H9 (cell line): ENCODE measurements around the gene GPR35. TPM values are rescaled to one million over a fixed set of nuclear protein-coding genes. Genes with fewer than 3 reads are reported as not detected.

Experiments used
- DNase-seq: peaks from one replicate; pipeline ENCODE4 v3.0.0-alpha.2; 2017
- H2AFZ ChIP-seq: one replicate; pipeline ENCODE4 v1.6.1; 2013; ENCODE audit warnings: mild to moderate bottlenecking, low read length, control low read depth, moderate library complexity
- H2AK5ac ChIP-seq: 2 replicates; pipeline ENCODE4 v1.6.1; 2013; ENCODE audit warnings: low read length, control low read depth, mixed read lengths; ENCODE audit not compliant: insufficient read length
- H2BK120ac ChIP-seq: one replicate; pipeline ENCODE4 v1.6.1; 2013; ENCODE audit warnings: low read depth, mild to moderate bottlenecking, low read length, control low read depth, inconsistent platforms; ENCODE audit not compliant: poor library complexity, severe bottlenecking
- H2BK12ac ChIP-seq: 2 replicates; pipeline ENCODE4 v1.6.1; 2013; ENCODE audit warnings: low read length, control low read depth, mixed read lengths, low read depth; ENCODE audit not compliant: insufficient read length
- H2BK15ac ChIP-seq: 2 replicates; pipeline ENCODE4 v1.6.1; 2013; ENCODE audit warnings: low read depth, low read length, control low read depth
- H2BK20ac ChIP-seq: one replicate; pipeline ENCODE4 v1.6.1; 2013; ENCODE audit warnings: low read depth, mild to moderate bottlenecking, low read length, control low read depth, inconsistent platforms; ENCODE audit not compliant: poor library complexity, severe bottlenecking
- H2BK5ac ChIP-seq: 2 replicates; pipeline ENCODE4 v1.6.1; 2013; ENCODE audit warnings: low read length, control low read depth, mixed read lengths; ENCODE audit not compliant: insufficient read length
- H3K14ac ChIP-seq: 2 replicates; pipeline ENCODE4 v1.6.1; 2013; ENCODE audit warnings: low read length, control low read depth; ENCODE audit not compliant: insufficient read depth
- H3K18ac ChIP-seq: 2 replicates; pipeline ENCODE4 v1.6.1; 2013; ENCODE audit warnings: low read depth, mild to moderate bottlenecking, mixed read lengths, low read length, control low read depth; ENCODE audit not compliant: insufficient read length
- H3K23ac ChIP-seq: 2 replicates; pipeline ENCODE4 v1.6.1; 2013; ENCODE audit warnings: low read length, control low read depth, mixed read lengths, low read depth; ENCODE audit not compliant: insufficient read length
- H3K23me2 ChIP-seq: 2 replicates; pipeline ENCODE4 v1.6.1; 2013; ENCODE audit warnings: low read depth, mild to moderate bottlenecking, mixed read lengths, low read length, control low read depth; ENCODE audit not compliant: insufficient read length, poor library complexity, severe bottlenecking
- H3K27ac ChIP-seq: 2 replicates; pipeline ENCODE4 v1.5.1; 2013; ENCODE audit warnings: low read length, control low read depth, mixed read lengths, low read depth; ENCODE audit not compliant: insufficient read length
- H3K27me3 ChIP-seq: 2 replicates; pipeline ENCODE4 v1.6.1; 2013; ENCODE audit warnings: low read length, control low read depth, inconsistent platforms; ENCODE audit not compliant: insufficient read depth
- H3K4ac ChIP-seq: 2 replicates; pipeline ENCODE4 v1.6.1; 2013; ENCODE audit warnings: low read depth, mild to moderate bottlenecking, control low read depth, inconsistent platforms, low read length, moderate library complexity
- H3K4me1 ChIP-seq: 2 replicates; pipeline ENCODE4 v1.6.1; 2013; ENCODE audit warnings: low read length, control low read depth, inconsistent platforms; ENCODE audit not compliant: insufficient read depth
- H3K4me2 ChIP-seq: 2 replicates; pipeline ENCODE4 v1.6.1; 2013; ENCODE audit warnings: low read length, control low read depth, mixed read lengths; ENCODE audit not compliant: insufficient read length, insufficient read depth
- H3K56ac ChIP-seq: 2 replicates; pipeline ENCODE4 v1.6.1; 2013; ENCODE audit warnings: low read depth, mild to moderate bottlenecking, mixed read lengths, low read length, control low read depth; ENCODE audit not compliant: insufficient read length
- H3K79me1 ChIP-seq: 2 replicates; pipeline ENCODE4 v1.6.1; 2013; ENCODE audit warnings: low read depth, mild to moderate bottlenecking, moderate library complexity, low read length, control low read depth, inconsistent platforms; ENCODE audit not compliant: insufficient read depth, poor library complexity, severe bottlenecking
- H3K79me2 ChIP-seq: 2 replicates; pipeline ENCODE4 v1.6.1; 2013; ENCODE audit warnings: low read length, control low read depth, inconsistent platforms; ENCODE audit not compliant: insufficient read depth
- H3K9ac ChIP-seq: 2 replicates; pipeline ENCODE4 v1.6.1; 2013; ENCODE audit warnings: low read length, control low read depth, mixed read lengths; ENCODE audit not compliant: insufficient read length; ENCODE audit errors: extremely low read depth
- H3K9me3 ChIP-seq: one replicate; pipeline ENCODE4 v1.6.1; 2013; ENCODE audit warnings: low read depth, low read length, inconsistent platforms; ENCODE audit not compliant: control insufficient read depth
- H3T11ph ChIP-seq: one replicate; pipeline ENCODE4 v1.6.1; 2013; ENCODE audit warnings: mild to moderate bottlenecking, low read length, control low read depth, inconsistent platforms
- H4K20me1 ChIP-seq: one replicate; pipeline ENCODE4 v1.6.1; 2013; ENCODE audit not compliant: control insufficient read depth, insufficient read length, insufficient read depth
- H4K5ac ChIP-seq: 2 replicates; pipeline ENCODE4 v1.6.1; 2013; ENCODE audit warnings: low read depth, mild to moderate bottlenecking, mixed read lengths, low read length, control low read depth; ENCODE audit not compliant: insufficient read length
- H4K8ac ChIP-seq: replicated peaks from 2 replicates; pipeline ENCODE4 v1.6.1; 2013; ENCODE audit warnings: low read length, control low read depth, mixed read lengths, low read depth; ENCODE audit not compliant: insufficient read length
- H4K91ac ChIP-seq: 2 replicates; pipeline ENCODE4 v1.6.1; 2013; ENCODE audit warnings: low read depth, mild to moderate bottlenecking, moderate library complexity, mixed read lengths, low read length, control low read depth; ENCODE audit not compliant: insufficient read length
- H3K27ac Mint-ChIP-seq, 3 experiments: 2 replicates in 2 of 3; 3 replicates in 1 of 3; pipeline ENCODE4 v1.8.0; 2020 to 2021; ENCODE audit warnings: mixed read lengths in 3 of 3, mild to moderate bottlenecking in 1 of 3, moderate library complexity in 1 of 3
- H3K27me3 Mint-ChIP-seq: 2 replicates; pipeline ENCODE4 v1.8.0; 2021; ENCODE audit warnings: low read depth, mild to moderate bottlenecking, moderate library complexity, mixed read lengths
- H3K36me3 Mint-ChIP-seq, 3 experiments: 2 replicates in 2 of 3; 3 replicates in 1 of 3; pipeline ENCODE4 v1.8.0; 2020 to 2021; ENCODE audit warnings: low read depth in 3 of 3, mixed read lengths in 3 of 3; ENCODE audit not compliant: insufficient read depth in 1 of 3
- H3K4me1 Mint-ChIP-seq, 2 experiments: 2 replicates each; pipeline ENCODE4 v1.8.0; 2020; ENCODE audit warnings: mixed read lengths in 2 of 2
- H3K4me3 Mint-ChIP-seq, 2 experiments: 2 replicates in 1 of 2; 3 replicates in 1 of 2; pipeline ENCODE4 v1.8.0; 2020 to 2021; ENCODE audit warnings: mild to moderate bottlenecking in 2 of 2, mixed read lengths in 2 of 2, moderate library complexity in 1 of 2
- H3K9me3 Mint-ChIP-seq, 2 experiments: 2 replicates in 1 of 2; 3 replicates in 1 of 2; pipeline ENCODE4 v1.8.0; 2020; ENCODE audit warnings: mild to moderate bottlenecking in 2 of 2, mixed read lengths in 2 of 2, moderate library complexity in 1 of 2
- CTCF ChIP-seq: fragments of 200-600 bp; sonication (generic); conservative IDR thresholded peaks from 3 replicates; pipeline ENCODE4 v1.8.0; 2021; ENCODE audit warnings: antibody characterized with exemption, mild to moderate bottlenecking
- WGBS: extraction: QIAGEN DNeasy Blood & Tissue Kit; methylation state at CpG from one replicate; pipeline ENCODE4 v1.1.7; 2013; ENCODE audit warnings: missing lambda C conversion rate, low lambda C conversion rate, mixed read lengths; ENCODE audit not compliant: insufficient read length; ENCODE audit errors: extremely low coverage; 5-methylcytosine and 5-hydroxymethylcytosine counted together
- total RNA-seq: library from RNA; stranded (reverse); gene quantifications from 2 replicates; pipeline ENCODE4 v1.2.1, GENCODE V29; 2021

The GPR35 gene
- total RNA-seq, 1 experiment from 2014 or later = 1.4 TPM

- Mint-ChIP-seq H3K4me1 (peaks cover 0 to 16% of the 10 kb centered on the region in 2 experiments; a peak in 2 of 4 replicates), H3K9me3 (peaks cover 7 to 12% of the 10 kb centered on the region in 2 experiments), H3K36me3 (peaks cover 0 to 5% (median 3%) of the 10 kb centered on the region in 3 experiments; a peak in 2 of 7 replicates), H3K4me3 (no peak overlapping the region), H3K27me3 (peaks cover 3% of the 10 kb centered on the region; the same call in 1 of the 2 replicates), H3K27ac (no peak overlapping the region)
- H3K9ac ChIP-seq = no peak overlapping the region
- H4K91ac ChIP-seq = no peak overlapping the region
- H3K23me2 ChIP-seq = no peaks in the 10 kb centered on the region
- H3K18ac ChIP-seq = no peak overlapping the region
- H2BK20ac ChIP-seq = no peak overlapping the region
- H3K27me3 ChIP-seq = no peaks in the 10 kb centered on the region
- TF ChIP-seq CTCF = no peak
- no peak for DNase-seq
- no peak overlapping the region for H3K4ac ChIP-seq
- H3K56ac ChIP-seq = no peak overlapping the region
- H4K5ac ChIP-seq = no peak overlapping the region
- no peaks in the 10 kb centered on the region for H3K9me3 ChIP-seq
- H3K27ac ChIP-seq = no peak overlapping the region
- no peak overlapping the region for H2BK12ac ChIP-seq
- H3K23ac ChIP-seq = no peak overlapping the region
- H3K4me2 ChIP-seq = no peak overlapping the region
- no peak overlapping the region for H3K14ac ChIP-seq
- H4K20me1 ChIP-seq = no peaks in the 10 kb centered on the region
- no peak overlapping the region for H2AK5ac ChIP-seq
- H3T11ph ChIP-seq = no peak overlapping the region
- no peak overlapping the region for H2BK5ac ChIP-seq
- no peaks in the 10 kb centered on the region for H3K4me1 ChIP-seq
- no peaks in the 10 kb centered on the region for H3K79me1 ChIP-seq
- H2AFZ ChIP-seq = no peak overlapping the region
- H2BK120ac ChIP-seq = no peak overlapping the region
- no peak overlapping the region for H4K8ac ChIP-seq
- H3K79me2 ChIP-seq = no peaks in the 10 kb centered on the region
- H2BK15ac ChIP-seq = no peak overlapping the region
- no CpG with 5 or more reads among the region's 10 CpGs for WGBS
Observed at GRCh38 chr2:240623531-240624010, 1.7 kb upstream of the GPR35 start.
